Fibroblast of skin of abdomen (primary cell): ENCODE measurements around the gene TSPOAP1.

Experiments used
- DNase-seq: peaks from one replicate; pipeline ENCODE4 v3.0.0-alpha.2; 2013

Gene TSPOAP1

GRCh38 chr17:58316260-58316960, 12.2 kb downstream of the TSPOAP1 start:
- no peak for DNase-seq

DNA sequence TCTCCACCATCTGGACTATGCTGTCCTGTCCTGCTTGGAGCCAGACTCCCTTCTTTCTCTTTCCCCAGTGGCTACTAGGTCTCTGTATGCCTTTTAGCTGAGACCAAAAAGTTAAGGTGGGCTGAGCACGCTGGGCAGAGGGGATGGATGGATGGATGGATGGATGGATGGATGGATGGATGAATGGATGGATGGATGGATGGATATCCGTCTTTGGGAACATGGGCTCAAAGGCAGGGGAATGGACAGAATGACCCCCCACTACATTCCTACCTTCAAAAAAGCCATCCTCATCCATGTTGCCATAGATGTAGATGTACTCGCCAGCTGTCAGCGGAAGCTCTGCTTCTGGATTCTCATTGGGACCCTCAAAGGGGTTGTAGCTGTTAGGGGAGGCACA, 12.8 kb downstream of the TSPOAP1 start:
- DNase-seq = no peak

- no peak for DNase-seq
Observed at GRCh38 chr17:58315281-58315711, 13.3 kb downstream of the TSPOAP1 start.

DNA sequence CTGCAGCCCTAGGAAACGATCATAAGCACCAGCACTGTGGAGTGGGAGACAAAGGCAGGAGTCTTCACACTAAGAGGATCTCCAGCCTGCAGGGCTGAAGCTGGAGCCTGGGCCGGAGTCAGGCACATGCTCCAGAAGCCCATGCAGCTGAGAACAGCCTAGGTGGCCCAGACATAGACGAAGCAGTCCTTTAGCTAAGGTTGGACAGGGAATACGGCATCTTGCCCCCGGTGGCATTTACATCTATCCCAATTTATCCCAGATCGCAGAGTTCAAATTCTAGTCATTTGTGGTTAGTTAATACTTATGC, 13.9 kb downstream of the TSPOAP1 start:
- DNase-seq = no peak

- DNase-seq = no peak
Observed at GRCh38 chr17:58313815-58314705, 14.5 kb downstream of the TSPOAP1 start.

- no peak for DNase-seq
Observed at GRCh38 chr17:58312829-58313228, 15.8 kb downstream of the TSPOAP1 start.

DNA sequence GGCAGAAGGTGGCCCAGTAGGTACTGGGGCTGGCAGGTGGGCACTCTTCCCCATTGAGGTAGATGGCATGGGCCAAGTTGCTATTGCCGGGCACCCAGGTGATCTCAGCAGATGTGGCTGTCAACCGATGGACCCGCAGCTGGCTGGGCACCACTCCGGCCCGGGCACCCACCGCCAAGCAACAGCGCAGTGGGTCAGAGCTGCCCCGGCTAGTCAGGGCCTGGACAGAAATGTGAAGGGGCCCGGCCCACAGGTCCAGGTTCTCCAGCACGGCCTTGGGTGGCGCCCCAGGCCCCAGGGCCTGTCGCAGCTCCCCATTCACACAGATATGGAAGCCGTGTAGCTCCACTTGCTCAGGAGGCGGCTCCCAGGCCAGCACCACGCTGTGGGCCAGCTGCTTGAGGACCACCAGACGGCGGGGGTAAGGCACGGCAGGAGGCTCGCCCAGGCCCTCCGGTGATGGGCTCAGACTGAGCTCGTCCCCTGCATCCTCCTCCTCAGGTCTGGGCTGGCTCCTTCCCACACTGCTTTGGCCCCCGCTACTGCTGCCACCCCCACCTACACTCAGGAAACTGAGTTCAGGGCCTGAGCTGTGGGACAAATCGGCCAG, 16.5 kb downstream of the TSPOAP1 start:
- no peak for DNase-seq

DNA sequence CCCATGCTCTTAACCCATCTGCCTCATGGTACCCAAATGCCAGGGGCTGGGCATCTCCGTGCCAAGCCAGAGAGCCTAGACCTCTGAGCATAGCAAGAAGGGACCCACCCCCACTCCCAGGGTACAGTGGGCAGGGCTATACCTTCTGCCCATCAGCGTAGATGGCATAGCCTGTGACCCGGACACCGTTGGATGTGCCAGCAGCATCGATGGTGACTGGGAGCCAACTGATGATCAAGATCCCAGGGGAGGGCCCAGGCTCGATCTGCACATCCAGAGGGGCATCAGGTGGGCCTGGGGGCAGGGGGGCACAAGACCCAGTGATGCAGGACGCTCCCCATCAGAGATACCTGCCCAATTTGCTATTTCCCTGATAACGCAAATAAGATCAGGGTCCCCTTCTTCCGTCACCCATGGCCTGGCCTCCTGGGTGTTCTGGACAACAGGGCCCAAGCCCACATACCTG, 17.1 kb downstream of the TSPOAP1 start:
- DNase-seq = no peak

GRCh38 chr17:58310511-58311428, 17.8 kb downstream of the TSPOAP1 start:
- DNase-seq = no peak

GRCh38 chr17:58309918-58310259, 18.7 kb downstream of the TSPOAP1 start:
- no peak for DNase-seq

DNA sequence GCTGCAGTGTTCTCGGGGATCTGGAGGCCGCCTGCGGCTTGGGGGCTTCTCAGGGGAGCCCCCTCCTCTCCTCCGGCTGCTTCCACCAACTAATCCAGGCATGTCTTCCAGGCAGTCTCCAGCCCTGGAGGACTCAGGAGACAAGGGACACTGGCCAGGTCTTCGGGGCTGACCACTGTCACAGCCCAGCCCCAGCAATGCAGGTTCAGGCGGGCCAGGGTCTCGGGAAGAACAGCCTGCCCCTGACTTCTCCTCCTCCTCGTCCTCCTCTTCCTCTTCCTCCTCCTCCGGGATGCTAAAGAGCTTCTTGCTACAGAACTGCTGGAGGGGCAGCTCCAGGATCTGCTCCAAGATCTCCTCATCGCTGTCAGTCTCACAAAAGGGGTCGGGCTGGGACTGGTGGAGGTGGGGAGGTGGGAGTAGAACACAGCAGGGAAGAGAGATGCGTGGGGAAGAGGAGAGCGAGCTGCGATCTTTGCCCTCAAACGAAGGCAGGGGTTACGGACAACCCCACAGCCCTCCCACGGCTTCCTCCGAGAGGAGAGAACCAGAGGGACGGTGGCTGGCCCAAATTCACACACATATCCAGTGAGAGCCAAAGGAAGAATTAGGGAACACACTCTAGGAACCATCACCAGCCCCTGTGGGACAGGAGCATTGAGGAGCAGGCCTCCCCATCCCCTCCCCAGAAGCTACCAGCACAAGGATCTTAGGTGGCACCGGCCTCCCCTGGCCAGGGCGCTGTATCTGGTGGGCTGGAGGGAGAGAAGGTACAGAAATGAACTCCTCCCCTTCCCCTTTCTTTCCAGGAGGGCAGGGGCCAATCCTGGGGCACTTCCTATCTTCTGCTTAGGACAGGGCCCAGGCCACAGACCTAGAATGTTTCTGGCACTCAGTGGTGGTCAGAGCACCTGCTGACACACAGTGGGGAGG, 19.3 kb downstream of the TSPOAP1 start:
- DNase-seq = no peak

GRCh38 chr17:58308173-58308984, 20.2 kb downstream of the TSPOAP1 start:
- no peak for DNase-seq

DNA sequence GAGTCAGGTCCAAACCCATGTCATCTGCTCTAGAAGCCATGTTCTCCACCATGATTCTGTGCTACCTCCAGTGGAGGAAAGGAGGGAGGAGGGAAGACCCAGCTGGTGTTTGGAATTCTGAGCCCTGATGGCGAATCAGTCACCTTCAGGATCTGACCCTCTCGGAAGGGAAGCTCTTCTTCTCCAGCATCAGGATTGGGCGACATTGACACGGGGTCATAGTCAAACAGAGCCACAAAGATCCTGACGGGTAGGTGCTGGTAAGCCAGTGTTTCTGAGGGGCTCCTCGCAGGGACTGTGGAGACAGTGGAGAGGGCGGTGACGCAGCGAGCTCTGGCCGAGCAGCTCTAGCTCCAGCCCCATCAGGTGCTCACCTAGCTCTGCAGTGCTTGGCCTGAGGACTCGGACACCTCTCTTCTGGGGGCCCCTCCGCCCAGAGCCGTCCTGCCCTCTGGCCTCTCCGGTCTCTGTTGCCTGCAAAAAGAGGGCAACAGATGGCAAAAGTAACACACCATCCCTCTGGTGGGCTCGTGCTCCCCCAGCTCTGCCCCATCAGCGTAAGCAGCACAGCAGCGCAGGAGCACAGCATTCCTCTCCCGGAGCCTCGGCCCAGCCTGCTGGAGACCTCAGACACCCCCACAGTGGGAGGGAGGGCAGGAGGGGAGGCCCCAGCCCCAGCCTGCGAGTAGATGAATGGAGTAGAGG, 21.0 kb downstream of the TSPOAP1 start:
- no peak for DNase-seq

DNA sequence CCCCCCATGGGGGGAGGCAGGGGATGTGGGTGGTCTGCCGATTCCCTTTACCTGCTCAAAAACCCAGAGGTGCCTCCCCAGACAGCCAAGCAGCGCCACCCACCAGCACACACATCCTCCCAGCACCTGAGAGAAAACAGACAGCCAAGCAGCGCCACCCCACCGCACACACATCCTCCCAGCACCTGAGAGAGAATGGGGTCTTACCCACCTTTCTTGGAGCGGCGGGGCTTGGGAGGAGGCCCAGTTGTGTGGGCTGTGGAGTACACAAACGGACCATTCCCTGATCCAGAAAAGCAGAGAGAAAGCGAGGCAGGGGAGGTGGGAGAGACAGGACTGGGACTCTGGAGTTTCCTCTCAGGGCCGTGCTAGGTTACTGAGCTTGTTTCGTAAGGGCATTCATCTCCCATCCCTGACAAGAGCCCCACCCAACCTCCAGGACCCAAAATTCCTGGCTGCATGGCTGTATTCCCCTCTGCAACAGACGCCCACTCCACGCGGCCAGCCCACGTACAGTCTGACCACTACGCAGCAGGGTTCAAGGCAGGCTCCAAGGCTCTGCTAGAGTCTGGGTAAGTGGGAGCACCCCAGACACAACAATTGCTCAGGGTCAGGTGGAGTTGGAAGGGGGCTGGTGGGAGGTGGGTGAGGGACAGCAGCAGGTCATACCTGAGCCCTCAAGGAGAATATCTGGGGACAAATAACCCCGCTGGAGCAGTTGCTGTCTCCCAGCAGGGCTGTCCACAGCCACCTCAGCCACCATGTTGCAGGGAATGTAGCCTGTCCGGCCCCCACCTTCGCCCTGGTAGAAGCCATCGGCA, 22.3 kb downstream of the TSPOAP1 start:
- DNase-seq = no peak

GRCh38 chr17:58305626-58306025, 23.0 kb downstream of the TSPOAP1 start:
- no peak for DNase-seq

GRCh38 chr17:58304750-58305486, 23.7 kb downstream of the TSPOAP1 start:
- DNase-seq = no peak

- DNase-seq = peak; percentile 40
Observed at GRCh38 chr17:58303971-58304749, 24.4 kb downstream of the TSPOAP1 start.
